HCT116 (cell line): Measurements from ENCODE around the gene TOX2. TPM values are rescaled to one million over a fixed set of nuclear protein-coding genes. Genes with fewer than 3 reads are reported as not detected.

Experiments
- ATAC-seq: fragments of 200-7000 bp; cut with Tn5 transposase; 2 replicates; pipeline ENCODE4 v1.9.1; 2020; ENCODE audit warnings: mild to moderate bottlenecking, moderate library complexity
- BruUV-seq: library from RNA; stranded (reverse); fragments of 400-500 nt; replicated peaks from 2 replicates; lab custom pipeline; 2021; lab: Mats Ljungman, UMichigan
- CTCF ChIA-PET: fragments of 300-600 bp; sonication (Branson Sonifier 250); formaldehyde crosslinking; loops from one replicate; lab custom pipeline; 2021; ENCODE audit warnings: antibody characterized with exemption; lab: Charles Lee
- POLR2A ChIA-PET: fragments of 300-600, 350-600 bp; sonication (Branson Sonifier 250); formaldehyde crosslinking; loops from one replicate; lab custom pipeline; 2021; ENCODE audit warnings: antibody characterized with exemption; lab: Charles Lee
- RAD21 ChIA-PET, 2 experiments: fragments of 300-600 bp; sonication (Branson Sonifier 250); formaldehyde crosslinking; loops; one replicate each; lab custom pipeline; 2023; ENCODE audit warnings: low total read pairs in 2 of 2; ENCODE audit not compliant: uncharacterized antibody in 2 of 2, unreplicated experiment in 2 of 2, low non-redundant PET in 1 of 2; lab: Charles Lee
- DNase-seq: peaks from one replicate; pipeline ENCODE4 v3.0.0-alpha.2; 2010; ENCODE audit warnings: low read depth, low spot score
- H2AFZ ChIP-seq: fragments of 200-600 bp; shearing (Covaris generic), sonication (generic); 2 replicates; pipeline ENCODE4 v1.6.1; 2017; ENCODE audit warnings: low read depth, mixed run types, mixed read lengths, antibody characterized with exemption, low read length; ENCODE audit not compliant: poor library complexity, severe bottlenecking
- H3K27ac ChIP-seq: 2 replicates; pipeline ENCODE4 v1.5.1; 2012; ENCODE audit warnings: low read depth, low read length
- H3K27me3 ChIP-seq: fragments of 200-600 bp; sonication (generic); 2 replicates; pipeline ENCODE4 v1.6.1; 2016; ENCODE audit warnings: mixed run types, low read length, mixed read lengths; ENCODE audit not compliant: insufficient read depth
- H3K36me3 ChIP-seq, 2 experiments: fragments of 200-500 bp in 1 of 2; fragments of 200-600 bp in 1 of 2; sonication (Bioruptor generic) in 1 of 2; sonication (generic) in 1 of 2; 2 replicates each; pipeline versions ENCODE4 v1.5.1 to v1.6.1; 2014 to 2016; ENCODE audit warnings: low read length in 2 of 2, inconsistent platforms in 1 of 2, mixed read lengths in 1 of 2, mixed run types in 1 of 2; ENCODE audit not compliant: insufficient read depth in 2 of 2, control insufficient read depth in 1 of 2
- H3K4me1 ChIP-seq, 2 experiments: fragments of 200-600 bp in 1 of 2; sonication (generic) in 1 of 2; 2 replicates each; pipeline versions ENCODE4 v1.5.1 to v1.6.1; 2012 to 2017; ENCODE audit warnings: low read length in 2 of 2, inconsistent platforms in 1 of 2, mild to moderate bottlenecking in 1 of 2, mixed read lengths in 1 of 2, mixed run types in 1 of 2, moderate library complexity in 1 of 2; ENCODE audit not compliant: insufficient read depth in 2 of 2, control insufficient read depth in 1 of 2
- H3K4me2 ChIP-seq: fragments of 200-600 bp; sonication (generic); 2 replicates; pipeline ENCODE4 v1.6.1; 2017; ENCODE audit warnings: mixed run types, low read length, mixed read lengths
- H3K4me3 ChIP-seq, 2 experiments: fragments of 200-600 bp in 1 of 2; sonication (generic) in 1 of 2; replicated peaks in 1 of 2; 2 replicates each; pipeline ENCODE4 v1.5.1; 2011 to 2016; ENCODE audit warnings: low read length in 2 of 2, control low read depth in 1 of 2, low read depth in 1 of 2, mild to moderate bottlenecking in 1 of 2, mixed read lengths in 1 of 2, mixed run types in 1 of 2
- H3K79me2 ChIP-seq: fragments of 200-600 bp; sonication (generic); 2 replicates; pipeline ENCODE4 v1.6.1; 2017; ENCODE audit warnings: mild to moderate bottlenecking, mixed run types, low read length, moderate library complexity, mixed read lengths; ENCODE audit not compliant: insufficient read depth
- H3K9ac ChIP-seq: fragments of 200-600 bp; sonication (generic); 2 replicates; pipeline ENCODE4 v1.6.1; 2016; ENCODE audit warnings: low read length, mixed read lengths
- H3K9me2 ChIP-seq: fragments of 200-600 bp; sonication (generic), shearing (Covaris generic); 2 replicates; pipeline ENCODE4 v1.6.1; 2017; ENCODE audit warnings: mixed run types, mild to moderate bottlenecking, moderate library complexity; ENCODE audit not compliant: insufficient read depth
- H3K9me3 ChIP-seq, 2 experiments: fragments of 200-500 bp in 1 of 2; fragments of 200-600 bp in 1 of 2; sonication (Bioruptor generic) in 1 of 2; sonication (generic) in 1 of 2; 2 replicates each; pipeline ENCODE4 v1.6.1; 2014 to 2017; ENCODE audit warnings: low read length in 2 of 2, mixed read lengths in 2 of 2, inconsistent platforms in 1 of 2, low read depth in 1 of 2, mild to moderate bottlenecking in 1 of 2, mixed run types in 1 of 2, moderate library complexity in 1 of 2; ENCODE audit not compliant: control insufficient read depth in 1 of 2, insufficient read depth in 1 of 2
- H4K20me1 ChIP-seq: fragments of 200-600 bp; sonication (generic), shearing (Covaris generic); 2 replicates; pipeline ENCODE4 v1.6.1; 2017; ENCODE audit warnings: mixed run types, mild to moderate bottlenecking, moderate library complexity; ENCODE audit not compliant: insufficient read depth
- CBX3 ChIP-seq: IDR thresholded peaks from 2 replicates; pipeline ENCODE4 v1.6.1; 2012; ENCODE audit warnings: low read depth
- EGR1 ChIP-seq: IDR thresholded peaks from 2 replicates; pipeline ENCODE4 v1.6.1; 2012; ENCODE audit warnings: low read depth
- ELF1 ChIP-seq: IDR thresholded peaks from 2 replicates; pipeline ENCODE4 v1.6.1; 2012; ENCODE audit warnings: low read depth, borderline replicate concordance
- FOSL1 ChIP-seq: IDR thresholded peaks from 2 replicates; pipeline ENCODE4 v1.6.1; 2012; ENCODE audit warnings: low read depth
- JUND ChIP-seq: IDR thresholded peaks from 2 replicates; pipeline ENCODE4 v1.6.1; 2012
- MAX ChIP-seq: IDR thresholded peaks from 2 replicates; pipeline ENCODE4 v1.6.1; 2012
- POLR2A ChIP-seq: IDR thresholded peaks from 2 replicates; pipeline ENCODE4 v1.7.0; 2011; ENCODE audit warnings: borderline replicate concordance; ENCODE audit not compliant: insufficient read depth, insufficient read length; ENCODE audit errors: extremely low read depth
- POLR2AphosphoS5 ChIP-seq: IDR thresholded peaks from 2 replicates; pipeline ENCODE4 v1.6.1; 2011; ENCODE audit warnings: mild to moderate bottlenecking, low read depth, low read length, moderate library complexity
- RAD21 ChIP-seq: IDR thresholded peaks from 2 replicates; pipeline ENCODE4 v1.6.1; 2012; ENCODE audit warnings: low read depth, mild to moderate bottlenecking
- SIN3A ChIP-seq: IDR thresholded peaks from 2 replicates; pipeline ENCODE4 v1.6.1; 2012; ENCODE audit warnings: low read depth
- SRF ChIP-seq: IDR thresholded peaks from 2 replicates; pipeline ENCODE4 v1.6.1; 2012; ENCODE audit warnings: low read depth
- TCF7L2 ChIP-seq: IDR thresholded peaks from 2 replicates; pipeline ENCODE4 v1.7.0; 2011; ENCODE audit warnings: borderline replicate concordance, inconsistent platforms; ENCODE audit not compliant: insufficient read depth, insufficient read length; ENCODE audit errors: extremely low read depth
- YY1 ChIP-seq: IDR thresholded peaks from 2 replicates; pipeline ENCODE4 v1.6.1; 2011; ENCODE audit warnings: low read length, low read depth, moderate library complexity, mild to moderate bottlenecking; ENCODE audit not compliant: insufficient replicate concordance; ENCODE audit errors: extremely low read depth
- ZBTB33 ChIP-seq: IDR thresholded peaks from 2 replicates; pipeline ENCODE4 v1.6.1; 2011; ENCODE audit warnings: mild to moderate bottlenecking, low read length, moderate library complexity; ENCODE audit not compliant: insufficient replicate concordance; ENCODE audit errors: extremely low read depth
- ZFX ChIP-seq: fragments of 450-650 bp; IDR thresholded peaks from 2 replicates; pipeline ENCODE4 v1.6.1; 2017
- intact Hi-C: fragments of 100-400 bp; cut with micrococcal nuclease; formaldehyde crosslinking; loops from 2 replicates; pipeline ENCODE4 v1.10.0; 2022
- total RNA-seq: library from RNA; stranded (reverse); gene quantifications from one replicate; pipeline ENCODE4 v1.2.1, GENCODE V29; 2021; ENCODE audit not compliant: unreplicated experiment
- TF ChIP-seq, protein P1 (sequence below): IDR thresholded peaks from 2 replicates; pipeline ENCODE4 v1.6.1; 2012; ENCODE audit warnings: low read depth
- TF ChIP-seq, protein P2 (sequence below), 3 experiments: fragments of 200-600 bp in 1 of 3; sonication (generic) in 1 of 3; IDR thresholded peaks in 2 of 3; conservative IDR thresholded peaks in 1 of 3; 2 replicates each; pipeline ENCODE4 v1.5.1; 2012 to 2017; ENCODE audit warnings: low read depth in 2 of 3, low read length in 2 of 3, antibody characterized with exemption in 1 of 3, borderline replicate concordance in 1 of 3, control low read depth in 1 of 3, mild to moderate bottlenecking in 1 of 3, mixed read lengths in 1 of 3, mixed run types in 1 of 3, moderate library complexity in 1 of 3; ENCODE audit not compliant: insufficient read depth in 1 of 3

Gene TOX2
- total RNA-seq, 1 experiment from 2014 or later, result 39.6 TPM

DNA sequence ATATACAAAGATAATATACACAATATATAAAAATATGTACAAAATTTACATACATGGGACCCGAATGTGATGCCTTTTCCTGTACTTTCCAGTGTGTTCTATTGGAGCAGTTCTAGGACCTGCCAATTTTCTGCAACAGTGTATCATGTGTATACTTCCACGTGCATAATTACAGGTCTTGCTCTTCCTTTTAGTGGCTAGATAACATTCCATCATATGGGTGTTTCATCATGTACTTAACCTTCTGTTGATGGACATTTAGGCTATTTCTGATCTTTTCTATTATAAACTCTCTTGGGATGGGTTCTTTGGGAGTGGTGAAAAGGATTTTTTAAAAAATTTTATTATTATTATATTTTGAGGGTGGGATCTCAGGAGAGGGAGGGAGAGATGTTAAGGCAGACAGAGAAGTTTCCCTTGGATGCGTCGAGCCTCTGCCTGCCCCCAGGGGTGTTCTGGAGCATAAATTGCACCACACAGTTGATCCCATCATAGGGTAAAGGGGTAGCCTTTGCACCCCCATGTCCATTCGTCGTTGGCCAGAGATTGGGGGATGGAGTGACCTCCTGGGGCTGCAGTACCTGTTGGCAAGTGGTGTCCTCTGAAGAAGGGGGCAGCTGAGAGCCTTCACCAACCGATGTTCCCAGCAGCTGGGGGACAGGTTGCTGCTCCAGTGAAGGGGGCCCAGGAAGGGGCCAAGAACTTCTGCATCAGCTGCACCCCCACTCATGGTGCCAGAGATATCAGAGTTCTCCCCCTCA lies 110.3 kb downstream of the TOX2 start (continued):
- TF ChIP-seq ZBTB33 (no peak), ZFX (no peak), RAD21 (no peak), MAX (no peak), JUND (no peak), POLR2AphosphoS5 (no peak), ELF1 (no peak)

DNA sequence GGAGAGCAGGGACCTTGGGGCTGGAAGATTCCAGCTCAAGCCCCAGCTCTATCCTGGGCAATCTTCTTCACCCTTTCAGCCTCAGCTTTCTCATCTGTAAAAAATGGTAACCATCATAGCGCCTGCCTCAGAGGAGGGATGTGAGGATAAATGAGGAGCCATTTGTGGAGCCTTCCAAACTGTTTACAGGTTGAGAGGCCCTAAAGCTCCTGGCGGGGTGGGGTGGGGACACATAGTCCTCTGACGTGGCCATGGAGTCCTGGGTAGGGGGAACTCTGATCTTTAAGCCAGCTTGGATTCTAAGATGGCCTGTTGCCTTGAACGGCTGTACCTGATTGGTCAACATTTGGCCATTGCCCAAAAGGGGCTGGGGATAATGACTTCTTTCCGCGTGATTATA lies 111.1 kb downstream of the TOX2 start:
- no peaks in the 10 kb centered on the region for H3K79me2 ChIP-seq
- no peak overlapping the region for H3K4me3 ChIP-seq
- no peaks in the 10 kb centered on the region for H4K20me1 ChIP-seq
- RAD21 ChIA-PET, result no interaction called here
- no peak overlapping the region for H2AFZ ChIP-seq
- H3K36me3 ChIP-seq, result no peaks in the 10 kb centered on the region
- ATAC-seq, result no peak
- no peaks in the 10 kb centered on the region for H3K9me2 ChIP-seq
- H3K9me3 ChIP-seq, result no peaks in the 10 kb centered on the region
- CTCF ChIA-PET, result no interaction called here
- H3K4me1 ChIP-seq, result peaks cover 2 to 8% of the 10 kb centered on the region in 2 experiments; a peak in 3 of 4 replicates
- intact Hi-C loops, result no loop called here
- no peak overlapping the region for H3K27ac ChIP-seq
- no peak for DNase-seq
- no peaks in the 10 kb centered on the region for H3K27me3 ChIP-seq
- POLR2A ChIA-PET, result no interaction called here
- H3K9ac ChIP-seq, result no peak overlapping the region
- H3K4me2 ChIP-seq, result no peak overlapping the region
- BruUV-seq, result no TSS peak
- TF ChIP-seq ELF1, result no peak
- no peak for TF ChIP-seq TCF7L2
- TF ChIP-seq MAX, result no peak
- TF ChIP-seq POLR2A, result no peak
- TF ChIP-seq JUND, result no peak
- TF ChIP-seq, protein P1, sequence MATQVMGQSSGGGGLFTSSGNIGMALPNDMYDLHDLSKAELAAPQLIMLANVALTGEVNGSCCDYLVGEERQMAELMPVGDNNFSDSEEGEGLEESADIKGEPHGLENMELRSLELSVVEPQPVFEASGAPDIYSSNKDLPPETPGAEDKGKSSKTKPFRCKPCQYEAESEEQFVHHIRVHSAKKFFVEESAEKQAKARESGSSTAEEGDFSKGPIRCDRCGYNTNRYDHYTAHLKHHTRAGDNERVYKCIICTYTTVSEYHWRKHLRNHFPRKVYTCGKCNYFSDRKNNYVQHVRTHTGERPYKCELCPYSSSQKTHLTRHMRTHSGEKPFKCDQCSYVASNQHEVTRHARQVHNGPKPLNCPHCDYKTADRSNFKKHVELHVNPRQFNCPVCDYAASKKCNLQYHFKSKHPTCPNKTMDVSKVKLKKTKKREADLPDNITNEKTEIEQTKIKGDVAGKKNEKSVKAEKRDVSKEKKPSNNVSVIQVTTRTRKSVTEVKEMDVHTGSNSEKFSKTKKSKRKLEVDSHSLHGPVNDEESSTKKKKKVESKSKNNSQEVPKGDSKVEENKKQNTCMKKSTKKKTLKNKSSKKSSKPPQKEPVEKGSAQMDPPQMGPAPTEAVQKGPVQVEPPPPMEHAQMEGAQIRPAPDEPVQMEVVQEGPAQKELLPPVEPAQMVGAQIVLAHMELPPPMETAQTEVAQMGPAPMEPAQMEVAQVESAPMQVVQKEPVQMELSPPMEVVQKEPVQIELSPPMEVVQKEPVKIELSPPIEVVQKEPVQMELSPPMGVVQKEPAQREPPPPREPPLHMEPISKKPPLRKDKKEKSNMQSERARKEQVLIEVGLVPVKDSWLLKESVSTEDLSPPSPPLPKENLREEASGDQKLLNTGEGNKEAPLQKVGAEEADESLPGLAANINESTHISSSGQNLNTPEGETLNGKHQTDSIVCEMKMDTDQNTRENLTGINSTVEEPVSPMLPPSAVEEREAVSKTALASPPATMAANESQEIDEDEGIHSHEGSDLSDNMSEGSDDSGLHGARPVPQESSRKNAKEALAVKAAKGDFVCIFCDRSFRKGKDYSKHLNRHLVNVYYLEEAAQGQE, result no peak
- TF ChIP-seq SIN3A, result no peak
- TF ChIP-seq YY1, result no peak
- no peak for TF ChIP-seq EGR1
- TF ChIP-seq FOSL1, result no peak
- TF ChIP-seq, protein P2, sequence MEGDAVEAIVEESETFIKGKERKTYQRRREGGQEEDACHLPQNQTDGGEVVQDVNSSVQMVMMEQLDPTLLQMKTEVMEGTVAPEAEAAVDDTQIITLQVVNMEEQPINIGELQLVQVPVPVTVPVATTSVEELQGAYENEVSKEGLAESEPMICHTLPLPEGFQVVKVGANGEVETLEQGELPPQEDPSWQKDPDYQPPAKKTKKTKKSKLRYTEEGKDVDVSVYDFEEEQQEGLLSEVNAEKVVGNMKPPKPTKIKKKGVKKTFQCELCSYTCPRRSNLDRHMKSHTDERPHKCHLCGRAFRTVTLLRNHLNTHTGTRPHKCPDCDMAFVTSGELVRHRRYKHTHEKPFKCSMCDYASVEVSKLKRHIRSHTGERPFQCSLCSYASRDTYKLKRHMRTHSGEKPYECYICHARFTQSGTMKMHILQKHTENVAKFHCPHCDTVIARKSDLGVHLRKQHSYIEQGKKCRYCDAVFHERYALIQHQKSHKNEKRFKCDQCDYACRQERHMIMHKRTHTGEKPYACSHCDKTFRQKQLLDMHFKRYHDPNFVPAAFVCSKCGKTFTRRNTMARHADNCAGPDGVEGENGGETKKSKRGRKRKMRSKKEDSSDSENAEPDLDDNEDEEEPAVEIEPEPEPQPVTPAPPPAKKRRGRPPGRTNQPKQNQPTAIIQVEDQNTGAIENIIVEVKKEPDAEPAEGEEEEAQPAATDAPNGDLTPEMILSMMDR (IDR thresholded peaks at IDR 0.05 in 2 of 3, conservative IDR thresholded peaks at IDR 0.05 in 1 of 3; ENCODE audit: borderline replicate concordance in 1 of 3, insufficient read depth in 1 of 3, low read depth in 2 of 3, low read length in 2 of 3), result no peak
- TF ChIP-seq CBX3, result no peak
- no peak for TF ChIP-seq SRF
- TF ChIP-seq ZFX, result no peak
